DMS114 treated with DMSO at 0.1 percent for 48 hours (cell line): ENCODE measurements around the gene ZNF804A.

ENCODE experiments used
- DNase-seq: peaks from one replicate; lab custom pipeline; 2025; ENCODE audit not compliant: unreplicated experiment; lab: John Stamatoyannopoulos, UW

Gene ZNF804A

DNA sequence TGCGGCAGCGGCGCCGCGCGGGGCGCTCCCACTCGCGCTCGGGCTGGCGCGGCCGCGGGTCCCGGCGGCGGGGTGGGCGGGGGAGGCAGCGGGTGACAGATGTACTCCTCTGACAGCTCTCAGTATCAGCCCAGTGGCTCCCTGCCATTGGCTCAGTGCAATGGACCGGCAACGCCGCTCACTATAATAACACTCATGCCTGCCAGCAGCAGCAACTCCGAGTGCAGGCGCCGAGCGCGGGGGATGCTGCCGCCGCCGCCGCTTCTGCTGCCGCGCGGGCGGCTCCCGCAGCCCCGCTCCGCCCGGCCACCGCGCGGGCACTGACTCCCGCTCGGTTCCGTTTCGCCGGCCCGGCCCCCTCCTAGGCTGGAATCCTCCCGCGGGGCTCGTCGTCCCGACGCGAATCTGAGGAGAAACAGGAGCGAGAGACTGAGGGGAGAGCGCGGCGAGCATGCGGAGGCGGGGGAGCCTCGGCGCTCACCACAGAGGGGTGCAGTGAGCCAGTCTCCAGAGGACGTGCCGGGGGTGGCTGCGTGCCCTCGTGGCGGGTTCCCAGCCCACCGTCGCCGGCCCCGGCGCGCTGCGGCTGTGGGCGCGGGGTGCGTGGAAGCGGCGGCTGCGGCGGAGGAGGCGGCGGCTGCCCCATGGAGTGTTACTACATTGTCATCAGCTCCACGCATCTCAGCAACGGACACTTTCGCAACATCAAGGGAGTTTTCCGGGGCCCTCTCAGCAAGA, at the start of gene ZNF804A:
TSS of gene ZNF804A (plus strand) at position 214 of the 738 bp plus-strand sequence. CDS start at position 645, 431 bp downstream.
- DNase-seq = no peak

GRCh38 chr2:184549153-184549552, 49.2 kb upstream of the ZNF804A start:
- no peak for DNase-seq

DNA sequence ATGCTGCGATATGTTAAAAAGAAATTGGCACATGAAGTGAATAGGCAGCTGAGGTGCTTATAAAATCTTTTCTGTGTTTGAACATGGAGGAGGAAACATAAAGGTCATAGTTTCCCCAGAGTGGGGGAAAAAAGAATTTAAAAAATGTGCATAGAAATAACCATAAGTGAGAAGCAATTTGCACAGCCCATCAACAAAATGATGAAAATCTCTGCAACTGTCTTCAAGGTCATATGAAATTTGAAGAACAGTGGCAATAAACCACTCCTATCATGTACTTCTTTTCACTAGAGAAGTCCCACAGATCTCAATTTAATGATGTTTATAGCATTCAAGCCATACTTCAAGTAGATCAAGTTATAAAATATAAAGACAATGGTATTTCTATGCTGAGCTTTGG, 46.7 kb upstream of the ZNF804A start:
- no peak for DNase-seq

DNA sequence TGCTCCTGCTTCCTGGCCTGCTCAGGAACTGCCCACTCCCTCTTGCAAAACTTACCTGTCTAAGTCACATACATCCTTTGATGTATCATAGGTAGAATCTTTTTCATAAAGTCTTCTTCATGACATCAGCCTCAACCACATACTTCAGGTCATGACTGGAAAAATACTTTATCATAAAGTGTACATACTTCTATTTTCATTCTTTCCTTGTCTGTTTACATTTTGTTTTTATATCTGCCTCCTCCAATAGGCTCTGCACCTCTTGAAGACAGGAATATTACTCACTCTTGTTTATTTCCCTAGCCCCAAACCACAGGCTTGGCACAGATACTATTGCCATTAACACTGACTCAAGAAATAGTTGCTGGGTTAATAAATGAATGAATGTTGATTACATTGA, 43.6 kb upstream of the ZNF804A start:
- no peak for DNase-seq

DNA sequence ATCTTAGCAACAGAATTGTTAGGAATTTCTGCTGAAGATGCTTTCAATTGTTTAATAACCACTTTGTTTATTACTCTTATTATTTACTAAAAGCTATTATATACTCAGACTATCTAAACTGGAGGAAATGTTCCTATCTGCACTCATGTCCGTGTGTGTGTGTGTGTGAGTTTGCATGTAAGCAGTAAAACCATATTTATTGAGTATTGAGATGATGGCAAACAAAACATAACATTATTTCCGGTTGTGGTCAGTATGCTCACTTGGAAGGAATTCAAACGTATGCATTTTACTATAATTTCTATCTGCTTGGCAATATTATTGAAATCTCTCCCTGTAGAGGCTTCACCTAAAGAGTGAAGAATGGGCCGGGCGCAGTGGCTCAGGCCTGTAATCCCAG, 43.0 kb upstream of the ZNF804A start:
- DNase-seq = no peak

GRCh38 chr2:184556639-184557038, 41.7 kb upstream of the ZNF804A start:
- DNase-seq = no peak

- DNase-seq = no peak
These were observed 39.4 kb upstream of the ZNF804A start for GRCh38 chr2:184558713-184559464.

DNA sequence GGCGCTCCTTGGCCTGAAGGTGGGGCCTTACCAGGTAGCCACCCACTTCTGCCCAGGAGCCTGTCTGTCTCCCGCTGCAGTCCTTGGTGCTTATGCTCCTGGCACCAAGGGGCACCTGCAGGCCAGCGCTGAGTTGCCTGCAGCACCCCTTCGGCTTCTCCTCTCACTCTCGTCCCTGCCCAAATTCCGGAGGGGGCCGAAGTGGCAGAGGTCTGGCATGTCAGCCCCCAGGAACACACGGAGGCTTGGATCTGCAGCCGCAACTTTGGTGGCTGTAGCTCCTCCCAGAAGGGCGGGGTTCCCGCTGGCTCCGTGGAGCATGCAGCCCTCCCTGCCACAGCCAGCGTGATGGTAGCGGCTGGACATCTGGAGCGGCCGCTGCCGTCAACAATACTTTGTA, 37.7 kb upstream of the ZNF804A start:
- DNase-seq = no peak

DNA sequence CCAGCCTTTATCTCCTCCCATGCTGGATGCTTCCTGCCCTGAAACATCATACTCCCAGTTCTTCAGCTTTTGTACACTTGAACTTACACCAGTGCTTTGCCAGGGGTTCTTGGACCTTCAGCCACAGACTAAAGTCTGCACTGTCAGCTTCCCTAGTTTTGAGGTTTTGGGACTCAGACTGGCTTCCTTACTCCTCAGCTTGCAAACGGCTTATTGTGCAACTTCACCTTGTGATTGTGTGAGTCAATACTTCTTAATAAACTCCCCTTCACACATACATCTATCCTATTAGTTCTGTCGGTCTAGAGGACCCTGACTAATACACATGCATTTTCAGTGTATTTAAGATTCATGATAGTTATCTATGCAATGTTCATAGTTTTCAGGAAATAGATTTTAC, 35.8 kb upstream of the ZNF804A start:
- no peak for DNase-seq

GRCh38 chr2:184564092-184564491, 34.2 kb upstream of the ZNF804A start:
- DNase-seq = no peak

DNA sequence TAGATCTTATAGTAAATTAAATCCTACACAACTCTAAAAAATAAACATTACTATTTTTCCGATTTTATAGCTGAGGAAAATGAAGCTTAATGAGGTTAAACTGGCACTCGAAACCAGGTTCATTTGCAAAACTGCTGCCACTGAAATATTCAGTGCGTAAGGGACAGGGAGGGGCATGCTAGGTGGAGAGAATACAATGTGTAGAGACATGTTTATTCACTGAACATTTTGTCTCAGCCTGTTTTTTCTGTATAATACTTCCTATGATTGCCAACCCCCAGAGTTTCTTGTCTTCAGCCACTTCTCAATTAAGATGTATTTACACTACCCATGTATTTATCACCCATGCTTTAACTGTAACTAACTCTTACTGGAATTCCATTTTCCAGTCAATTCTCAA, 31.6 kb upstream of the ZNF804A start:
- no peak for DNase-seq

GRCh38 chr2:184577056-184577455, 21.3 kb upstream of the ZNF804A start:
- no peak for DNase-seq

- DNase-seq = no peak
These were observed 20.6 kb upstream of the ZNF804A start for GRCh38 chr2:184577743-184578142.

GRCh38 chr2:184579226-184579625, 19.1 kb upstream of the ZNF804A start:
- no peak for DNase-seq

GRCh38 chr2:184581391-184581790, 16.9 kb upstream of the ZNF804A start:
- no peak for DNase-seq

GRCh38 chr2:184589261-184589660, 9.1 kb upstream of the ZNF804A start:
- DNase-seq = no peak

- DNase-seq = no peak
These were observed 1.4 kb upstream of the ZNF804A start for GRCh38 chr2:184596819-184597411.

GRCh38 chr2:184597571-184597991, 748 bp upstream of the ZNF804A start:
- no peak for DNase-seq

DNA sequence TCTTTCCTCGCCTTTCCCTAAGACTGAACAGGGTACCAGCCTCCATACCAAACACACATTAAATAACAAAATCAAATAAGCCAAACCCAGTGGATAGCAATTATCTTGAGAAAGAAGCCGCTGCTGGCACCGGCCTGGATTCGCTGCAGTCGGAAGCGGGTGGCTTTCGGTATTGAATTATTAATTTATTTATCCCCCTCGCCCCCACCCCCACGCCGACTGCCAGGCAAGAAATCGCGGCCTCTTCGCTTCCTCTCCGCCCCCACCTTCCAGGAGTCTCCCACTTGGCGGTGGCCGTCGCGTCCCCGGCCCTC, 370 bp upstream of the ZNF804A start:
- no peak for DNase-seq

DNA sequence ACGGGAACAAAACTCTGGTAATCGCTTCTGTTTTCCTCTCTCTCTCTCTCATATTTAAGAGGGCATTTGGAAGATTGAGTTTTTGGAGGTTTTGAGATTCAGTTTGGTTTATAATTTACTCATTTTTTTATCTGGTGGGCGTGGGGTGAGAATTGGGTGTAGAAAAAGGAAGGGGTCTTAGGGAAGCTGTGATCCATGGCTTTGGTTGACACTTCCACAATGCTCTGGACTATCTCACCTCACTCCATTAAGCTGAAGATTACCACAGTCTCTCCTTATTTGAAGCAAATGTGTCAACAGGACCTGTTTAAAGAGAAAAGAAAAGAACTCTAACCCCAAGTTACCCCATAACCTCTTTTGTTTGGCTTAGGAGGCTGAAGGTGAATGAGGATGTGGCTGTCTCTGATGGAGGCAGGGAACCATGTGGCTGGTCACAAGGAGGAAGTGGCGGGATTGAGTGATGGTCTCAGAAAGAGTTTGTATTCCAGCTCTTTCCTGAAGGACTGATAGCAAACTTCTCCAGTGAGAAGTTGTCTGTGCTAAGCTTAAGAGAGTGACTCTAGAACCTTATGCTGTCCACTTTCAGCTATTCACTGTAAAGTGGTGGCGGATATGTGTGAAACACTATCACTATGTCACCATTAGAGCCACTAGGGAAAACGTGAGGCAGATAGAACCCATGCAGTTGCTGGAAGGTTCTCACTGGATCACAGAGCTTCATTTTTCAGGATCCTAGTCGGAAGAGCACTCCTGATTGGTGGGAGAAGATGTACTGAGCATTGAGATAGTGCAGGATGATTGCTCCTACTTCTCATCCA, 934 bp downstream of the ZNF804A start:
- DNase-seq = no peak

- no peak for DNase-seq
These were observed 1.5 kb downstream of the ZNF804A start for GRCh38 chr2:184599872-184600222.

DNA sequence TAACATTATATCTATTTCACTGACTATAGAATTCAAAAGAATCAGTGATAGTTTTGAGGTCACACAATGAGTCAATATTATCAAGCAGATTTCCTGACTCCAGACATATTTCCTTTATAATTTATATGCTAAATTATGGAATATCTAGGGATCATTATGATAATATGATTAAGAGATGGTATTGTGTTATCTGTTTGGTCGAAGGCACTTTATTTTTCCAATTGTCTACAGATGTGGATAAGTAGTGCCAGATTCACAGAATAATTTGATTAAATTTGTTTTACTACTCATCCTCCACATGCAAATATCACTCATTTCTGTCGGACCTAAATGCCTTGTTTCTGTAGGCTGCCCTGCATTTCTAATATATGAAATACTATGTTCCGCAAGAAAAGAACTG, 4.4 kb downstream of the ZNF804A start:
- no peak for DNase-seq
